Brain pericyte (primary cell): ENCODE measurements around the gene MUC5B.

Source experiments
- DNase-seq: peaks from one replicate; pipeline ENCODE4 v3.0.0-alpha.2; 2012; ENCODE audit warnings: low read depth, low spot score

Gene MUC5B

GRCh38 chr11:1283091-1283511 lies 60.2 kb downstream of the MUC5B start:
- DNase-seq: no peak

GRCh38 chr11:1283906-1284305 lies 61.0 kb downstream of the MUC5B start:
- DNase-seq: no peak

GRCh38 chr11:1285316-1285744 lies 62.5 kb downstream of the MUC5B start:
- no peak for DNase-seq

- DNase-seq: no peak
Observed at GRCh38 chr11:1285876-1286275, 63.0 kb downstream of the MUC5B start.

- no peak for DNase-seq
Observed at GRCh38 chr11:1287928-1288327, 65.1 kb downstream of the MUC5B start.

- DNase-seq: no peak
Observed at GRCh38 chr11:1288426-1289151, 65.7 kb downstream of the MUC5B start.

GRCh38 chr11:1289211-1289935 lies 66.5 kb downstream of the MUC5B start:
- no peak for DNase-seq

- no peak for DNase-seq
Observed at GRCh38 chr11:1290052-1291040, 67.5 kb downstream of the MUC5B start.

- DNase-seq: no peak
Observed at GRCh38 chr11:1291295-1292017, 68.6 kb downstream of the MUC5B start.

GRCh38 chr11:1292018-1292643 lies 69.3 kb downstream of the MUC5B start:
- DNase-seq: no peak

GRCh38 chr11:1292644-1293618 lies 70.1 kb downstream of the MUC5B start:
- DNase-seq: no peak

GRCh38 chr11:1293619-1294015 lies 70.8 kb downstream of the MUC5B start:
- DNase-seq: no peak

GRCh38 chr11:1295086-1295485 lies 72.2 kb downstream of the MUC5B start:
- DNase-seq: no peak

GRCh38 chr11:1295591-1295990 lies 72.7 kb downstream of the MUC5B start:
- DNase-seq: no peak

GRCh38 chr11:1296287-1296686 lies 73.4 kb downstream of the MUC5B start:
- no peak for DNase-seq

GRCh38 chr11:1297011-1297575 lies 74.2 kb downstream of the MUC5B start:
- DNase-seq: no peak

- no peak for DNase-seq
Observed at GRCh38 chr11:1297576-1298473, 75.0 kb downstream of the MUC5B start.
